PC-3 (cell line): ENCODE measurements around the gene SLC38A10. TPM values are rescaled to one million over a fixed set of nuclear protein-coding genes. Genes with fewer than 3 reads are reported as not detected.

Experiments
- ATAC-seq: fragments of 200-7000 bp; cut with Tn5 transposase; 2 replicates; pipeline ENCODE4 v1.9.1; 2020; ENCODE audit warnings: mild to moderate bottlenecking, moderate library complexity
- BruUV-seq: library from RNA; stranded (reverse); fragments of 400-500 nt; replicated peaks from 2 replicates; lab custom pipeline; 2021; lab: Mats Ljungman, UMichigan
- CTCF ChIA-PET: fragments of 300-600 bp; sonication (Branson Sonifier 250); formaldehyde crosslinking; loops from one replicate; lab custom pipeline; 2022; ENCODE audit warnings: antibody characterized with exemption; lab: Charles Lee
- POLR2A ChIA-PET: fragments of 300-600 bp; sonication (Branson Sonifier 250); formaldehyde crosslinking; loops from one replicate; lab custom pipeline; 2022; ENCODE audit warnings: antibody characterized with exemption; ENCODE audit not compliant: unreplicated experiment; lab: Charles Lee
- DNase-seq: peaks from one replicate; pipeline ENCODE4 v3.0.0-alpha.2; 2015
- H2AFZ ChIP-seq: fragments of 300-600 bp; sonication (generic); 2 replicates; pipeline ENCODE4 v1.6.0; 2016; ENCODE audit warnings: antibody characterized with exemption, low read length
- H3F3A ChIP-seq: fragments of 300-600 bp; sonication (generic); one replicate; pipeline ENCODE4 v1.6.0; 2017; ENCODE audit warnings: antibody characterized with exemption, low read length, control low read depth, mild to moderate bottlenecking; ENCODE audit not compliant: unreplicated experiment
- H3K27ac ChIP-seq: fragments of 300-600 bp; sonication (generic); 2 replicates; pipeline ENCODE4 v1.5.1; 2016; ENCODE audit warnings: mild to moderate bottlenecking, low read length
- H3K27me3 ChIP-seq: fragments of 300-600 bp; sonication (generic); 2 replicates; pipeline ENCODE4 v1.6.1; 2016; ENCODE audit warnings: low read length, mixed read lengths
- H3K36me3 ChIP-seq: fragments of 300-600 bp; sonication (generic); 2 replicates; pipeline ENCODE4 v1.6.1; 2016; ENCODE audit warnings: low read depth, mixed run types, low read length, mixed read lengths
- H3K4me1 ChIP-seq: fragments of 300-600 bp; sonication (generic); 2 replicates; pipeline ENCODE4 v1.5.1; 2016; ENCODE audit warnings: low read length; ENCODE audit not compliant: insufficient read depth
- H3K4me2 ChIP-seq: fragments of 300-600 bp; sonication (generic); 2 replicates; pipeline ENCODE4 v1.6.0; 2016; ENCODE audit warnings: low read length
- H3K4me3 ChIP-seq: fragments of 300-600 bp; sonication (generic); 2 replicates; pipeline ENCODE4 v1.5.1; 2016; ENCODE audit warnings: mild to moderate bottlenecking, low read length, mixed read lengths
- H3K79me2 ChIP-seq: fragments of 300-600 bp; sonication (generic); 2 replicates; pipeline ENCODE4 v1.6.1; 2017; ENCODE audit warnings: low read length, mixed read lengths
- H3K9ac ChIP-seq: fragments of 300-600 bp; sonication (generic); 2 replicates; pipeline ENCODE4 v1.6.0; 2016; ENCODE audit warnings: mild to moderate bottlenecking, low read length
- H3K9me2 ChIP-seq: fragments of 300-600 bp; sonication (generic); replicated peaks from 2 replicates; pipeline ENCODE4 v1.6.1; 2016; ENCODE audit warnings: mixed run types, low read length, mixed read lengths
- H3K9me3 ChIP-seq: fragments of 300-600 bp; sonication (generic); 2 replicates; pipeline ENCODE4 v1.6.1; 2016; ENCODE audit warnings: low read length, mixed read lengths
- H4K20me1 ChIP-seq: fragments of 300-600 bp; sonication (generic); 2 replicates; pipeline ENCODE4 v1.6.1; 2016; ENCODE audit warnings: low read length, mixed read lengths
- CTCF ChIP-seq: fragments of 300-600 bp; sonication (generic); conservative IDR thresholded peaks from 2 replicates; pipeline ENCODE4 v1.5.1; 2017; ENCODE audit warnings: antibody characterized with exemption, low read depth, mild to moderate bottlenecking, low read length
- EZH2 ChIP-seq: fragments of 300-600 bp; sonication (generic); IDR thresholded peaks from one replicate; pipeline ENCODE4 v1.6.1; 2017; ENCODE audit warnings: antibody characterized with exemption, mild to moderate bottlenecking, low read length; ENCODE audit not compliant: unreplicated experiment
- EZH2phosphoT487 ChIP-seq: fragments of 300-600 bp; sonication (generic); IDR thresholded peaks from 2 replicates; pipeline ENCODE4 v1.6.1; 2018; ENCODE audit warnings: mild to moderate bottlenecking, antibody characterized with exemption, low read length, borderline replicate concordance
- intact Hi-C: fragments of 100-400 bp; cut with micrococcal nuclease; formaldehyde crosslinking; loops from 2 replicates; pipeline ENCODE4 v1.9.0; 2023
- total RNA-seq: library from RNA; depleted of rRNA; stranded (reverse); fragments of >200 nt; gene quantifications from 2 replicates; pipeline ENCODE4 v1.2.3, GENCODE V29; 2014

The SLC38A10 gene
- total RNA-seq, 1 experiment from 2014 or later: 77.8 TPM

- ChIA-PET CTCF (no interaction called here), POLR2A (no interaction called here)
- TF ChIP-seq EZH2phosphoT487 (no peak), CTCF (no peak), EZH2 (no peak)
Observed at GRCh38 chr17:81210868-81211267, 84.2 kb downstream of the SLC38A10 start.

GRCh38 chr17:81210466-81210865, 84.6 kb downstream of the SLC38A10 start:
- no peaks in the 10 kb centered on the region for H3K9me2 ChIP-seq
- TF ChIP-seq EZH2: no peak
- TF ChIP-seq EZH2phosphoT487: no peak
- no peak for TF ChIP-seq CTCF
- BruUV-seq: no TSS peak
- no peak overlapping the region for H3K4me3 ChIP-seq
- no peak overlapping the region for H3K9ac ChIP-seq
- no peak for DNase-seq
- no peaks in the 10 kb centered on the region for H3F3A ChIP-seq
- H3K9me3 ChIP-seq: no peaks in the 10 kb centered on the region
- H3K27me3 ChIP-seq: no peaks in the 10 kb centered on the region
- no peaks in the 10 kb centered on the region for H4K20me1 ChIP-seq
- ChIA-PET POLR2A (no interaction called here), CTCF (no interaction called here)
- H3K4me1 ChIP-seq: no peaks in the 10 kb centered on the region
- intact Hi-C loops: no loop called here
- ATAC-seq: no peak
- H3K79me2 ChIP-seq: no peaks in the 10 kb centered on the region
- H3K36me3 ChIP-seq: no peaks in the 10 kb centered on the region
- no peak overlapping the region for H3K4me2 ChIP-seq
- no peak overlapping the region for H2AFZ ChIP-seq
- no peak overlapping the region for H3K27ac ChIP-seq

More at GRCh38 chr17:81210868-81211267, 84.2 kb downstream of the SLC38A10 start:
- intact Hi-C loops: no loop called here
- Histone ChIP-seq H4K20me1 (no peaks in the 10 kb centered on the region), H3F3A (no peaks in the 10 kb centered on the region), H3K4me1 (no peaks in the 10 kb centered on the region), H3K36me3 (no peaks in the 10 kb centered on the region), H3K9me2 (no peaks in the 10 kb centered on the region), H2AFZ (no peak overlapping the region), H3K4me2 (no peak overlapping the region), H3K9ac (no peak overlapping the region), H3K27me3 (no peaks in the 10 kb centered on the region), H3K79me2 (no peaks in the 10 kb centered on the region), H3K4me3 (no peak overlapping the region), H3K27ac (no peak overlapping the region), H3K9me3 (no peaks in the 10 kb centered on the region)
- DNase-seq: no peak
- ATAC-seq: no peak
- no TSS peak for BruUV-seq

GRCh38 chr17:81209141-81209540, 86.0 kb downstream of the SLC38A10 start:
- ChIA-PET POLR2A (no interaction called here), CTCF (no interaction called here)
- Histone ChIP-seq H3K9me2 (no peaks in the 10 kb centered on the region), H3K27me3 (no peaks in the 10 kb centered on the region), H4K20me1 (no peaks in the 10 kb centered on the region), H3K4me2 (no peak overlapping the region), H3K27ac (no peak overlapping the region), H3K9ac (no peak overlapping the region), H3F3A (no peaks in the 10 kb centered on the region), H3K4me1 (no peaks in the 10 kb centered on the region), H3K79me2 (no peaks in the 10 kb centered on the region), H3K9me3 (no peaks in the 10 kb centered on the region), H3K4me3 (no peak overlapping the region), H2AFZ (no peak overlapping the region), H3K36me3 (no peaks in the 10 kb centered on the region)
- no peak for TF ChIP-seq CTCF
- BruUV-seq: no TSS peak
- DNase-seq (no peak), ATAC-seq (no peak)
- intact Hi-C loops: no loop called here
